GM19239 (cell line): ENCODE data around the gene HSPA1A.
A peak's percentile ranks its signal among the peaks of the same experiment; 100 is the strongest.
"Not testable (repeated sequence)": the region's sequence is repeated elsewhere in the genome, so short reads cannot be mapped to it uniquely, and the experiment has no call there.

ENCODE experiments used
- DNase-seq: peaks from one replicate; pipeline ENCODE4 v3.0.0; 2011; ENCODE audit warnings: low spot score; ENCODE audit not compliant: insufficient read length
- FAIRE-seq: peaks from 2 replicates; lab custom pipeline; 2011; peaks lifted over from hg19 to GRCh38; lab: Jason Lieb, UNC

Gene HSPA1A

GRCh38 chr6:31859923-31860322 is 44.6 kb downstream of the HSPA1A start:
- DNase-seq = no peak
- no peak for FAIRE-seq

- no peak for FAIRE-seq
- DNase-seq = no peak
Observed at GRCh38 chr6:31860349-31860748, 45.0 kb downstream of the HSPA1A start.

GRCh38 chr6:31861150-31861549 is 45.8 kb downstream of the HSPA1A start:
- FAIRE-seq (no peak), DNase-seq (no peak)

GRCh38 chr6:31861919-31862343 is 46.6 kb downstream of the HSPA1A start:
- FAIRE-seq (no peak), DNase-seq (no peak)

DNA sequence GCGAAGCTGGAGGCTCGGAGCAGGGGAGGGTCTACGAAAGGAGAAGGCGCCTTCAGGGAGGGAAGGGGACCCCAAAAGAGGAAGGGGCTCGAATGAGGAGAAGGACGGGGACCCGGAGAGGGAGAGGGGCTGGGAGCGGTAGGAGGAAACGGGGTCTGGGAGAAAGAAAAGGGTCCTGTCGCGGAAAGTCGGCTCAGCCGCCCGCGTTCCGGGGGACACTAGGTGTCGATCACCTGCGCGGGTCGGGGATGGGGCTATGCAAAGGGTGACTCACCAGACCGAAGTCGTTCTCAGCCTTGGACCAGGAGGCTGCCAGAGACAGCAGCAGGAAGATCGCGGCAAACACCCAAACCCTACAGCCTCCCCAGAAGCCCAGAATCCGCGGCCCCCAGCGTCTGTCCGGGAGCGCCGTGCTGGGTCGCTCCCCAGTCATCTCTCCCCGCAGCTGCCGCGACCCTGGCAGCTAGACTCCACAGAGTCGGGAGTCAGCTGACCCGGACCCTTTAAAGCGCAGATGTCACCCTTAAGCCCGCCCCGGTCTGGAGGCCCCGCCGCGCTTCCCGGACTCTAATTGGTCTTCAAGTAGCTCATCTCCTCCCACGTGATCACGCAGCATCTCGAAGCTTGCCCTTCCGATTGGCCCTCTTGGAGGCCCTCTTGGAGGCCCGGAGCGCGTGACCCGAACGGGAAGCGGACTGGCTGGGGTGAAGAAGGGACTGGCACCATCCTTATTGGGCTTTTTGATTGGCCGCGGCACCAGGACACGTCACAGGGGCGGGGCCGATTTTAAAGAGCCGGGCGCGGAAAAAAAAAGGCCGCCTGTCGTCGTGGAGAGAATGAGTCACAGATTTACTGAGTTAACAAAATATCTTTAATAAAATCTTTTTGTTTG is 47.2 kb downstream of the HSPA1A start, which contains the start of gene NEU1:
Gene NEU1 (minus strand): TSS at position 478 of the 892 bp plus-strand sequence. CDS start 45 bp downstream, at position 433.
- peak; percentile 99 for DNase-seq
- FAIRE-seq = peak; percentile 93

DNA sequence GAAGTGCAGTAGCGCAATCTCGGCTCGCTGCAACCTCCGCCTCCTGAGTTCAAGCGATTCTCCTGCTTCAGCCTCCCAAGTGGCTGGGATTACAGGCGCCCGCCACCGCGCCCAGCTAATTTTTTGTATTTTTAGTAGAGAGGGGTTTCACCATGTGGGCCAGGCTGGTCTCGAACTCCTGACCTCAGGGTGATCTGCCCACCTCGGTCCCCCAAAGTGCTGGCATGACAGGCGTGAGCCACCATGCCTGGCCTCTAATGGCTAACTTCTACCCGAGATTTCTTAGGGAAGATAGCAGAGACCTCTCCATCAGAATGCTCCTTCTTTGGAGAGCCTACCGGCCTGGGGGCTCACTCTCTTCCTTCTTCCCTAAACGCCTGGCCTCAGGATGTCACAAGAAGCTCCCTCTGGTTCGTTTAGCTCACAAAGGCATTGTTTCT is 48.8 kb downstream of the HSPA1A start:
- DNase-seq, FAIRE-seq: not testable (repeated sequence)

DNA sequence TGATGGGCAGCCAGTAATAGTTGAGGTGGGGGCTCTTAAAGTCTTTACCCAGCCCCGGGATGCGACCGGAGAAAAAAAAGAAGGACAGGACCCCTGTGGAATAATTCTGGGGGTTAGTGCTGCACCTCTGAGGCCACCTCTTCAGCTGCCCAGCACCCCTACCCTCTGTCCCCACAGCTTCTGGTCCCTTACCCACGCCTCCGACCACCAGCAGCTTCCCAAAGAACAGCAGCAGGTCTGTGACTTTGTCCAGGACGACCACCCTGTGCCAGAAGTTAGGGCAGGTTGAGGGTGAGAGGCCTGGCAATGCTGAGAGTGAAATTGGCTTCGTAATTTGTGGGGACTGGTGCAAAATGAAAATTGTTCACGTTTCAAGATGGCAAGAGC is 49.5 kb downstream of the HSPA1A start:
- FAIRE-seq = no peak

DNA sequence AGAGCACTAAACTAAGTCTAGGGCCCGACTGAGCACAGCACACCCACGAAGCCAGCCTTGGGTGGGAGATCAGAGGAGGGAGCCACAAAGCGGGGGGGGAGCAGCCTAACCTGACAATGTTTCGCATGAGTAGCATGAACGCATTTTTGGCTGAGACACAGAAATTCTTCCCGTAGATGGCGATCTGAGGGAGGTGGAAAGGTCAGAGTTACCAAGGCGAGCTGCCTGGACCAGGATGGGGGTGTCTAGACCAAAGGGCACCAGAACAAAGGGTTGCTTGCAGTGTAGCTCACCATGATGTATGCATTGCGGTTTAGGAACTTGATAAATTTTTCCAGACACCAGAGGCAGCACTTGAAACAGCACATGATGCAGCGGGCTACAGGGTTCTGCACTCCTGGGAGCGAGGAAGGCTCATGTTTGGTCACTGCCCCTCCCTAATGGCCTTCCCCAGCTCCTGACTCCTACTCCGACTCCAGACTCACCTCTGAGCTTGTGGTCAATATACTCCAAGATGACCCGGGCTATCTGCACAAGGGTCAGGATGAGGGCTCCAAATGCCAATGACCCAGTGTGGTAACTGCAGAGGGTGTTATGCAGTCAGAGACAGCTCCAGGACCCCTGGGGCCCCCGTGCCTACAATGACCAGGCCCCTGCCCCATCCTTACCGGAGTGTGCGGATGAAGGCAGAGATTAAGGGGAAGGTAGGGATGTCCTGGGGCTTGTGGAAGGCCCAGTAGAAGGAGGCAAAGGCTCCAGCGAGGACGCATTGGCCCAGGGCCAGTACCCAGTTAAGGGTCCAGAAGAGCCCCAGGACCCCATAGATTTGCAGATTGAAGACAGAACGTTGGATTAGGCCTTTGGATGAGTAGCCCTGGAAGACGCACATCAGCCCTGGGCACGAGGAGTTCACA is 50.1 kb downstream of the HSPA1A start:
- DNase-seq (no peak), FAIRE-seq (no peak)

More for the DNA sequence above, 49.5 kb downstream of the HSPA1A start:
- DNase-seq = no peak
